Cardiac muscle cell (in vitro differentiated cells and primary cell): Measurements from ENCODE around the gene MAGEA4. TPM values are rescaled to one million over a fixed set of nuclear protein-coding genes. Genes with fewer than 3 reads are reported as not detected.

Source experiments
- polyA plus RNA-seq: library from polyadenylated mRNA; unstranded; fragments of >200 nt; fragmentation: Nextera tagmentation; extraction: Ambion mirVana; gene quantifications from 2 replicates; pipeline ENCODE4 v1.2.1, GENCODE V29; 2016
- total RNA-seq: library from RNA; depleted of rRNA; stranded (reverse); fragments of >200 nt; gene quantifications from 2 replicates; pipeline ENCODE4 v1.2.3, GENCODE V29; 2016

MAGEA4 gene
- total and polyA plus RNA-seq, 2 experiments from 2014 or later: not detected

Other genes starting within 250 kb of the MAGEA4 start
- gene PRRG3, start 217.4 kb upstream of the MAGEA4 start, total RNA-seq: 4.8 and 10.6 TPM in 2 replicates
- gene PRRG3, start 217.4 kb upstream of the MAGEA4 start, polyA plus RNA-seq: 5.6 and 18.1 TPM in 2 replicates
- gene FATE1, start 196.9 kb upstream of the MAGEA4 start, total RNA-seq: 0.15 and 0.18 TPM in 2 replicates
- not detected in 2 replicates for gene FATE1, start 196.9 kb upstream of the MAGEA4 start, polyA plus RNA-seq
- not detected in 2 replicates for gene CNGA2, start 178.1 kb upstream of the MAGEA4 start, total RNA-seq
- not detected in 2 replicates for gene CNGA2, start 178.1 kb upstream of the MAGEA4 start, polyA plus RNA-seq
- gene GABRE, start 61.8 kb downstream of the MAGEA4 start, total RNA-seq: 1.5 and 2.5 TPM in 2 replicates
- 0.60 and 1.0 TPM in 2 replicates for gene GABRE, start 61.8 kb downstream of the MAGEA4 start, polyA plus RNA-seq
- gene MAGEA10, start 225.7 kb downstream of the MAGEA4 start, total RNA-seq: not detected in 2 replicates
- gene MAGEA10, start 225.7 kb downstream of the MAGEA4 start, polyA plus RNA-seq: not detected in 2 replicates